HG03064 (cell line): ENCODE measurements around the gene PIK3C2B.

ENCODE experiments used
- ATAC-seq: cut with Tn5 transposase; IDR thresholded peaks from one replicate; pipeline ENCODE4 v1.9.1; 2021; ENCODE audit warnings: low read depth; ENCODE audit not compliant: unreplicated experiment

Gene PIK3C2B

DNA sequence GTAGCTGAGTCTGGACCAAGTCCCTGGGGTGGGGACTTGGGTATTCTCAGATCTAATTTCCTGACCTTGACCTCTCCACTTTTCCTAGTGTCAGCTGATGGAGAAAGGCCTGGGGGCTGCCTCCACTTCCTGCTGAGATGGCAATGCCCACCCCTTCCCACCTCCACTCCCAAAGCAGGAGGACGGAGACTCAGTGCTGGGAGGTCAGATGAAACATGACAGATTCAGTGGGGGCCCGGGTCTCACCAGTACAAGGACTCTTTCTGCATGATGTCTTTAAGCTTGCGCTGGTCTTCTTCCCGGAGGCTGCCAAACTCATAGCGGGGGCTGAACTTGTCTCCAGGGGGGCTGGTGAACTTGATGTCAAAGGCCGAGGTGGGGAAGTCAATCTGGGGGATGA lies 47.4 kb downstream of the PIK3C2B start:
- ATAC-seq, result no peak

DNA sequence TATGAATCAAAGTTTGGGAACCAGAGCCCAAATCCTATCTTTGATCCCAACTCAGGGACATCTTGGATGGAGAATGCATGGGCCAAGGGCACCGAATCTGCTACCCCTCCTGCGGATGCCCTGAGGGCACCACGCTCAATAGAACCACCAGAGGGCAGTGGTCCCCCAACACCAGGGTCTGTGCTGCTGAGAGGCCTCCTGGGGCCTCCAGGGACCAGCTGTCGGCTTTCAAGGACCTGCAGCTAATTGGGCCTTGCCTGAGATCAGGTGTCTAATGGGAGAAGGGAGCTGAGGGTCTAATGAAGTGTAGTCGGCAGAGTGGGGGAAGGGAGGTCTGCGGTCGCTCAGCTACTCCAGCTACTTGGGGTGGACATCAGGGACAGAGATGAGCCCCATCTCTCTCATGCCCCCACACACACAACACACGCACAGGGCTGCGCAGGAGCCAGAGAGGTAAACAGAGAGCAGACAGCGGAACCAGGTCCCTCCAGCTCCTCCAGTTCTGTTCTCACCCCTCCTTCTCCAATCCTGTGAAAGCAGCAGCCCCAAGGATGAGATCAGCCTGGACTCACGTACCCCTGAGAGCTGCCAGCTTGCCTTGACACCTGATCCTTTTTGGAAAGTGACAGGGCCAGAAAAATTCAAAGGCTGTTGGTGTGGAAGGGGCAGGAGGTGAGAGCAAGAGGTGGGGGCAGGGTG lies 48.0 kb downstream of the PIK3C2B start:
- no peak for ATAC-seq

DNA sequence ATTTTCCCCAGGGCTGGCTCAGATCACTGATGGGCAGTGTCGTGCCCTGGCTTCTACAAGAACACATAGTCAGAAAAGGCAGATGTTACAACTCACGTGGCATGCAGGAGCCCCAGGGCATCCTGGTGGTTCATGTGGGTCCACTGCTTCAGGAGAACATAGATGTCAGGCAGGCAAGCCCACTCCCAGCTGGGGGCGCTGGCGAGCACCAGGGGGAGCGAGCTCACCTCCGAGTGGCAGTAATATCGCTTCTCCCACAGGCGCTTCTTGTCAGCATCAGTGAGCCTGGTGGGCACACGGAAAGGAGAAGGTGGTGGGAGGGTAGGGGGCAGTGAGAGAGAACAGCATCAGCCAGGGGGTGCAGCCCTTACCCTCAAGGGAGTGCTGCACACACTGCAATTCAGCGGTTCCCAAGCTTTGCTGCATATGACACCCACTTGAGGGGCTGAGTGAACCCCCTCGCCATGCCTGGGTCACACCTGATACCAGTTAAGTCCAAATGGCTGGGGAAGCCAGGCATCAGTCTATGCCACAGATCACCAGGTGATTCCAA lies 48.7 kb downstream of the PIK3C2B start:
- ATAC-seq, result no peak
